Trophoblast cell (in vitro differentiated cells and primary cell): ENCODE data around the gene TRIM69.
"Not testable (repeated sequence)": the region's sequence is repeated elsewhere in the genome, so short reads cannot be mapped to it uniquely, and the experiment has no call there.

Experiments
- DNase-seq, 2 donors: peaks; one replicate each; pipeline ENCODE4 v3.0.0-alpha.2; 2016
- H2AFZ ChIP-seq: 2 replicates; pipeline ENCODE4 v1.6.1; 2013; ENCODE audit warnings: low read length, moderate library complexity, mild to moderate bottlenecking; ENCODE audit not compliant: insufficient read depth, poor library complexity
- H2AK5ac ChIP-seq: 2 replicates; pipeline ENCODE4 v1.6.1; 2013; ENCODE audit warnings: mild to moderate bottlenecking, low read length
- H2BK120ac ChIP-seq: 2 replicates; pipeline ENCODE4 v1.6.1; 2013; ENCODE audit warnings: low read length, mild to moderate bottlenecking, moderate library complexity; ENCODE audit not compliant: insufficient read depth, poor library complexity
- H2BK12ac ChIP-seq: 2 replicates; pipeline ENCODE4 v1.6.1; 2013; ENCODE audit warnings: mild to moderate bottlenecking, low read length, moderate library complexity
- H2BK5ac ChIP-seq: 2 replicates; pipeline ENCODE4 v1.6.1; 2013; ENCODE audit warnings: low read length, low read depth, moderate library complexity, mild to moderate bottlenecking; ENCODE audit not compliant: poor library complexity
- H3K14ac ChIP-seq: 2 replicates; pipeline ENCODE4 v1.6.1; 2013; ENCODE audit warnings: mild to moderate bottlenecking, low read length
- H3K18ac ChIP-seq: 2 replicates; pipeline ENCODE4 v1.6.1; 2013; ENCODE audit warnings: mild to moderate bottlenecking, low read length
- H3K23ac ChIP-seq: 2 replicates; pipeline ENCODE4 v1.6.1; 2013; ENCODE audit warnings: low read length
- H3K27ac ChIP-seq: 2 replicates; pipeline ENCODE4 v1.5.1; 2013; ENCODE audit warnings: low read depth, mild to moderate bottlenecking, inconsistent platforms, low read length, moderate library complexity
- H3K27me3 ChIP-seq: 2 replicates; pipeline ENCODE4 v1.6.1; 2013; ENCODE audit warnings: inconsistent platforms, mild to moderate bottlenecking, low read length, moderate library complexity; ENCODE audit not compliant: insufficient read depth
- H3K36me3 ChIP-seq, 2 experiments: 1 replicate in 1 of 2; 2 replicates in 1 of 2; pipeline ENCODE4 v1.6.1; 2013; ENCODE audit warnings: low read length in 2 of 2, mild to moderate bottlenecking in 2 of 2, moderate library complexity in 1 of 2; ENCODE audit not compliant: insufficient read depth in 2 of 2, control insufficient read depth in 1 of 2
- H3K4ac ChIP-seq: 2 replicates; pipeline ENCODE4 v1.6.1; 2013; ENCODE audit warnings: low read depth, mild to moderate bottlenecking, low read length, moderate library complexity
- H3K4me1 ChIP-seq, 2 experiments: 1 replicate in 1 of 2; 2 replicates in 1 of 2; pipeline ENCODE4 v1.6.1; 2013; ENCODE audit warnings: low read length in 2 of 2, mild to moderate bottlenecking in 2 of 2, moderate library complexity in 1 of 2; ENCODE audit not compliant: insufficient read depth in 2 of 2, control insufficient read depth in 1 of 2
- H3K4me2 ChIP-seq: 2 replicates; pipeline ENCODE4 v1.6.1; 2013; ENCODE audit warnings: inconsistent platforms, mild to moderate bottlenecking, low read length, moderate library complexity
- H3K4me3 ChIP-seq: 2 replicates; pipeline ENCODE4 v1.5.1; 2013; ENCODE audit warnings: mild to moderate bottlenecking, low read depth, low read length, inconsistent platforms
- H3K79me1 ChIP-seq: one replicate; pipeline ENCODE4 v1.6.1; 2013; ENCODE audit warnings: low read length
- H3K79me2 ChIP-seq: 2 replicates; pipeline ENCODE4 v1.6.1; 2013; ENCODE audit warnings: low read length, mild to moderate bottlenecking; ENCODE audit not compliant: control insufficient read depth, insufficient read depth, poor library complexity
- H3K9ac ChIP-seq: 2 replicates; pipeline ENCODE4 v1.6.1; 2013; ENCODE audit warnings: mild to moderate bottlenecking, low read length
- H3K9me3 ChIP-seq: 2 replicates; pipeline ENCODE4 v1.6.1; 2013; ENCODE audit warnings: low read depth, mild to moderate bottlenecking, control low read depth, inconsistent platforms, low read length; ENCODE audit not compliant: insufficient read depth
- H4K12ac ChIP-seq: 2 replicates; pipeline ENCODE4 v1.6.1; 2013; ENCODE audit warnings: low read depth, mild to moderate bottlenecking, low read length, moderate library complexity
- H4K8ac ChIP-seq: 2 replicates; pipeline ENCODE4 v1.6.1; 2013; ENCODE audit warnings: low read depth, mild to moderate bottlenecking, low read length, moderate library complexity
- H4K91ac ChIP-seq: one replicate; pipeline ENCODE4 v1.6.1; 2013; ENCODE audit warnings: low read depth, mild to moderate bottlenecking, low read length, moderate library complexity
- WGBS: extraction: QIAGEN DNeasy Blood & Tissue Kit; methylation state at CpG from one replicate; pipeline ENCODE4 v1.1.7; 2013; ENCODE audit warnings: missing lambda C conversion rate; ENCODE audit not compliant: insufficient read length, insufficient coverage; ENCODE audit errors: extremely low coverage; 5-methylcytosine and 5-hydroxymethylcytosine counted together

Gene TRIM69

DNA sequence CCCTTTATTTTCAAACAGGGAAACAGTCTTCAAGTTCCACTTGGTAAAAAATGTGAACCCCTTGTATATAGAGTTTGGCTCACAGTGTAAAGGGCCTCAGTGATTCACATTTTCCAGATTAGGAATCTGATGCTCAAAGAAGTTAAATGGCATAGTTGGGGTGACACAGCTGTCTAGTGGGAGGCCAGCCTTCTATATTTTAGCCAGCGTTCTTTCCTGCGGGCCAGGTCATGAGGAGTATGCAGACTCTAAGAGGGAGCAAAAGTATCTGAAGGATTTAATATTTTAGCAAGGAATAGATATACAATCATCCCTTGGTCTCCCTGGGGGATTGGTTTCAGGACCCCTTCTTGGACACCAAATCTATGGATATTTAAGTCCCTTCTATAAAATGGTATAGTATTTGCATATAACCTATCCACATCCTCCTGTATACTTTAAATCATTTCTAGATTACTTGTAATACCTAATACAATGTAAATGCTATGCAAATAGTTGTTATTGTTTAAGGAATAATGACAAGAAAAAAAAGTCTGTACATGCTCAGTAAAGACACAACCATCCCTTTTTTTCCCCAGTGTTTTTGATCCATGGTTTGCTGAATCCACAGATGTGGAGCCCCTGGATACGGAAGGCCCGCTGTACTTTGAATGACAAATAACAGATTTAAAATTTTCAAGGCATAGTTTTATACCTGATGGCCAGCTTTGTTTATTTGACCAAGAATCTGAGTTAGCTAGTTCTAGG is 18.0 kb upstream of the TRIM69 start:
- Histone ChIP-seq H2BK120ac (no peak overlapping the region), H3K79me1 (no peaks in the 10 kb centered on the region), H3K23ac (no peak overlapping the region), H3K18ac (no peak overlapping the region), H3K14ac (no peak overlapping the region), H3K4me1 (no peaks in the 10 kb centered on the region), H2BK12ac (no peak overlapping the region), H3K36me3 (peaks cover 0 to 11% of the 10 kb centered on the region in 2 experiments), H4K12ac (no peak overlapping the region), H2BK5ac (no peak overlapping the region), H3K9ac (no peak overlapping the region), H3K9me3 (no peaks in the 10 kb centered on the region), H3K4me3 (no peak overlapping the region), H3K27me3 (no peaks in the 10 kb centered on the region), H2AK5ac (no peak overlapping the region), H3K4ac (no peak overlapping the region), H4K91ac (no peak overlapping the region), H4K8ac (no peak overlapping the region), H3K27ac (no peak overlapping the region), H3K4me2 (no peak overlapping the region), H3K79me2 (no peaks in the 10 kb centered on the region), H2AFZ (no peak overlapping the region)
- no CpG with 5 or more reads among the region's 4 CpGs for WGBS
- DNase-seq: no peak

DNA sequence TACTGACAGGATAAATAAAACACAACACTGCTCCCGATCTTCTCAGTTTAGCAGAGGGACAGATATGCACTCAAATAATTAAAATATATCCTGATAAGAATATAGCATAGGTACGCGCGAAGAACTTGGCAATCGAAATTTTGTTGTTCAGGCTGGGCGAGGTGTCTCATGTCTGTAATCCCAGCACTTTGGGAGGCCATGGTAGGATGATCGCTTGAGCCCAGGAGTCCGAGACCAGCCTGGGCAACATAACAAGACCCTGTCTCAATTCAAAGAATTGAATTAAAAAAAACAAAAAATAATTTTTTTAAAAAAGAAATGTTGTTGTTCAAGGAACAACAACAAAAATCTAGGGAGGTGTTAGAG is 17.4 kb upstream of the TRIM69 start:
- no peak overlapping the region for H3K4ac ChIP-seq
- H3K79me1 ChIP-seq: no peaks in the 10 kb centered on the region
- H4K8ac ChIP-seq: no peak overlapping the region
- H3K23ac ChIP-seq: no peak overlapping the region
- H3K79me2 ChIP-seq: no peaks in the 10 kb centered on the region
- H4K12ac ChIP-seq: no peak overlapping the region
- H3K14ac ChIP-seq: no peak overlapping the region
- no peak overlapping the region for H2BK5ac ChIP-seq
- no peak overlapping the region for H2BK120ac ChIP-seq
- WGBS: no CpG with 5 or more reads among the region's 8 CpGs
- H2AK5ac ChIP-seq: no peak overlapping the region
- H3K27ac ChIP-seq: no peak overlapping the region
- H3K9me3 ChIP-seq: no peaks in the 10 kb centered on the region
- no peak overlapping the region for H3K4me2 ChIP-seq
- H3K36me3 ChIP-seq: peaks cover 0 to 11% of the 10 kb centered on the region in 2 experiments
- no peak overlapping the region for H4K91ac ChIP-seq
- no peak overlapping the region for H3K18ac ChIP-seq
- no peak overlapping the region for H2BK12ac ChIP-seq
- no peak overlapping the region for H3K4me3 ChIP-seq
- no peak overlapping the region for H3K9ac ChIP-seq
- no peak overlapping the region for H2AFZ ChIP-seq
- DNase-seq: no peak
- H3K27me3 ChIP-seq: no peaks in the 10 kb centered on the region
- H3K4me1 ChIP-seq: no peaks in the 10 kb centered on the region

DNA sequence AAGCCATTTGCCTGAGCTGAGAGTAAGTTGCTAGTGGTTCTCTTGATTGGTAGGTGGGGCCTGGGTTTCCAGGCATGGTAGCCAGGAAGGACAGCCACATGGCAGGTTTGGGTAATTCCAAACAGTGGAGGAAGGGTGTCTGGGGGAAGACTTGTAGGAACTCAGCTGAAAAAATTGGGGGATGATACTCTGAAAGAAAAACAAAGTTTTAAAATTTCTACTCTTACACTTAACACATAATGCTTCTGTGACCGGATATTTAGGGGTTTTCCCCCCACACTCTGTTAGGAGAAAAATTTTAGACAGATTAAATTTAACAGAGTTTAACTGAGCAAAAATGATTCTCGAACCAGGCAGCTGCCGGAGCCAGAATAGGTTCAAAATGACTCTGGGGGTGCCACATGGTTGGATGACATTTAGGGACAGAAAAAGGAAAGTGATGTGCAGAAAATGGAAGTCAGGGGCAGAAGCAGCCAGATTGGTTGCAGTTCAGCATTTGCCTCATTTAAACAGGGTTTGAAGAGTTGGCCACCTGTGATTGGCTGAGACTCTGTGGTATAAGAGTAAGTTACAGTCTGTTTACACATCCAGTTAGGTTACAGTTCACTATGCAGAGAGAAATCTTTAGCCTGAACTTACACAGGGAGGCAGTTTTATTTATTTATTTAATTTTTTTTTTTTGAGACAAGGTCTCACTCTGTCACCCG is 16.9 kb upstream of the TRIM69 start:
- H3K79me2 ChIP-seq: no peaks in the 10 kb centered on the region
- H4K91ac ChIP-seq: no peak overlapping the region
- no peaks in the 10 kb centered on the region for H3K4me1 ChIP-seq
- peaks cover 0 to 11% of the 10 kb centered on the region in 2 experiments for H3K36me3 ChIP-seq
- WGBS: no CpG with 5 or more reads among the region's 4 CpGs
- H4K8ac ChIP-seq: no peak overlapping the region
- no peak overlapping the region for H3K4me2 ChIP-seq
- H3K4me3 ChIP-seq: no peak overlapping the region
- H3K9me3 ChIP-seq: no peaks in the 10 kb centered on the region
- H2BK120ac ChIP-seq: no peak overlapping the region
- H3K4ac ChIP-seq: no peak overlapping the region
- no peak overlapping the region for H2AK5ac ChIP-seq
- H3K27ac ChIP-seq: no peak overlapping the region
- H3K23ac ChIP-seq: no peak overlapping the region
- H2AFZ ChIP-seq: no peak overlapping the region
- no peaks in the 10 kb centered on the region for H3K79me1 ChIP-seq
- H3K27me3 ChIP-seq: no peaks in the 10 kb centered on the region
- no peak overlapping the region for H3K18ac ChIP-seq
- peak; percentile 44 to 60 for DNase-seq
- H3K9ac ChIP-seq: no peak overlapping the region
- H3K14ac ChIP-seq: no peak overlapping the region
- H2BK5ac ChIP-seq: no peak overlapping the region
- no peak overlapping the region for H2BK12ac ChIP-seq
- H4K12ac ChIP-seq: no peak overlapping the region

DNA sequence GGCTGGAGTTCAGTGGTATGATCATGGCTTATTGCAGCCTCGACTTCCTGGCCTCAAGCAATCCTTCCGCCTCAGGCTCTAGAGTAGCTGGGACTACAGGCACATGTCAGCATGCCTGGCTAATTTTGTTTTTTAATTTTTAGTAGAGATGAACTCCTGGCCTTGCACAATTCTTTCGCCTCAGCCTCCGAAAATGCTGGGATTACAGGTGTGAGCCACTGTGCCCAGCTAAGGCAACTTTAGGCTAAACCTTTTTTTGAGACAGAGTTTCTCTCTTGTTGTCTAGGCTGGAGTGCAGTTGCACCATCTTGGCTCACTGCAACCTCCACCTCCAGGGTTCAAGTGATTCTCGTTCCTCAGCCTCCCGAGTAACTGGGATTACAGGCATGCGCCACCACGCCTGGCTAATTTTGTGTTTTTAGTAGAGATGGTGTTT is 16.3 kb upstream of the TRIM69 start:
- H3K27me3 ChIP-seq: not testable (repeated sequence)
- WGBS: no CpG with 5 or more reads among the region's 8 CpGs

More for the DNA sequence above, 16.3 kb upstream of the TRIM69 start:
- not testable (repeated sequence) for H2AFZ ChIP-seq, H3K4me2 ChIP-seq, H3K9ac ChIP-seq, H2AK5ac ChIP-seq, H2BK120ac ChIP-seq, H3K14ac ChIP-seq, H3K79me2 ChIP-seq, H3K4ac ChIP-seq, H4K8ac ChIP-seq, H2BK5ac ChIP-seq, H3K23ac ChIP-seq, H3K27ac ChIP-seq, H2BK12ac ChIP-seq, H4K12ac ChIP-seq, H3K9me3 ChIP-seq, H3K79me1 ChIP-seq, H4K91ac ChIP-seq, H3K4me1 ChIP-seq, H3K18ac ChIP-seq, H3K4me3 ChIP-seq
- H3K36me3 ChIP-seq: peaks cover 0 to 11% of the 10 kb centered on the region in 2 experiments
- peak in 1 of 2 donors; percentile 66 for DNase-seq
